Pancreas (tissue), 10 donors: ENCODE measurements around the gene ONECUT2. TPM values are rescaled to one million over a fixed set of nuclear protein-coding genes. Genes with fewer than 3 reads are reported as not detected.

Experiments used
- ATAC-seq, 4 donors: fragments of 200-7000 bp; cut with Tn5 transposase; one replicate each; pipeline versions ENCODE4 v1.8.0 to v1.9.1; 2020; ENCODE audit warnings: mild to moderate bottlenecking in 4 of 4, moderate library complexity in 4 of 4
- DNase-seq, 6 donors: peaks; one replicate each; pipeline ENCODE4 v3.0.0-alpha.2; 2020
- FAIRE-seq: peaks from 2 replicates; lab custom pipeline; 2012; peaks lifted over from hg19 to GRCh38; lab: Jason Lieb, UNC
- H3K27ac ChIP-seq, 4 donors: fragments of 200-600 bp; sonication (generic); 1 replicate in 3 of 4; 2 replicates in 1 of 4; pipeline versions ENCODE4 v1.5.0 to v1.8.0; 2020
- H3K27me3 ChIP-seq, 4 donors: fragments of 200-600 bp; one replicate each; pipeline ENCODE4 v1.8.0; 2021
- H3K36me3 ChIP-seq, 3 donors: fragments of 200-600 bp; sonication (generic) in 1 of 3; one replicate each; pipeline versions ENCODE4 v1.5.0 to v1.8.0; 2020 to 2021
- H3K4me1 ChIP-seq, 3 donors: fragments of 200-600 bp; one replicate each; pipeline ENCODE4 v1.8.0; 2021
- H3K4me3 ChIP-seq, 4 donors: fragments of 200-600 bp; sonication (generic) in 2 of 4; one replicate each; pipeline versions ENCODE4 v1.5.0 to v1.8.0; 2020 to 2021
- H3K9me3 ChIP-seq, 4 donors: fragments of 200-600 bp; one replicate each; pipeline ENCODE4 v1.8.0; 2021
- WGBS, 2 donors: extraction: QIAGEN DNeasy Blood & Tissue Kit; methylation state at CpG; one replicate each; pipeline ENCODE4 v1.1.7; 2013; 5-methylcytosine and 5-hydroxymethylcytosine counted together
- intact Hi-C, 3 donors: fragments of 100-400 bp; cut with DNase I; formaldehyde crosslinking; loops; one replicate each; pipeline versions ENCODE4 v1.11.1 to v1.14.2; 2022
- polyA plus RNA-seq, 2 donors: library from polyadenylated mRNA; stranded (reverse); fragments of 200-250 nt; gene quantifications; one replicate each; pipeline ENCODE4 v1.2.3, GENCODE V29; 2013
- total RNA-seq, 6 donors: library from RNA; stranded (reverse); fragmentation: NEBNext Ultra II Directional in 4 of 6; extraction: Animal tissue kit (Norgen Biotek cat#: 25700) in 4 of 6; gene quantifications; one replicate each; pipeline versions ENCODE4 v1.2.1 to v1.2.4, GENCODE V29; 2021 to 2023
- TF ChIP-seq, protein P1 (sequence below), 4 donors: fragments of 200-600 bp; sonication (generic) in 3 of 4; IDR thresholded peaks; one replicate each; pipeline versions ENCODE4 v1.5.0 to v1.8.0; 2021; ENCODE audit warnings: antibody characterized with exemption in 4 of 4
- donor health status: healthy with polysubstance abuse.
- donor health status: DM: no; HTN: no; CAD: no; lungs with moderate emphysema.
- donor health status: DM: no; HTN: no; CAD: no.
- donor health status: control.
- donor health status: control.
- donor health status: Bipolar disorder and iron deficiency.
- donor health status: DM: yes; HTN: yes; CAD: no.
- donor health status: DM: no; HTN: no; CAD: no.
- donor health status: DM: no; HTN: no; CAD: no.
- donor health status: DM: yes; HTN: yes; CAD: no.

ONECUT2 gene
- total and polyA plus RNA-seq, 8 donors, result 1.4 to 9.7 (median 5.4) TPM

GRCh38 chr18:57428221-57429150 lies 6.7 kb upstream of the ONECUT2 start:
- peaks cover 7 to 62% (median 23%) of the 10 kb centered on the region in 4 donors for H3K27me3 ChIP-seq
- no peaks in the 10 kb centered on the region for H3K9me3 ChIP-seq
- H3K4me3 ChIP-seq, result peak overlapping the region in 1 of 4 donors; percentile 38
- ATAC-seq, result peak in 1 of 4 donors; percentile 26
- TF ChIP-seq, protein P1, sequence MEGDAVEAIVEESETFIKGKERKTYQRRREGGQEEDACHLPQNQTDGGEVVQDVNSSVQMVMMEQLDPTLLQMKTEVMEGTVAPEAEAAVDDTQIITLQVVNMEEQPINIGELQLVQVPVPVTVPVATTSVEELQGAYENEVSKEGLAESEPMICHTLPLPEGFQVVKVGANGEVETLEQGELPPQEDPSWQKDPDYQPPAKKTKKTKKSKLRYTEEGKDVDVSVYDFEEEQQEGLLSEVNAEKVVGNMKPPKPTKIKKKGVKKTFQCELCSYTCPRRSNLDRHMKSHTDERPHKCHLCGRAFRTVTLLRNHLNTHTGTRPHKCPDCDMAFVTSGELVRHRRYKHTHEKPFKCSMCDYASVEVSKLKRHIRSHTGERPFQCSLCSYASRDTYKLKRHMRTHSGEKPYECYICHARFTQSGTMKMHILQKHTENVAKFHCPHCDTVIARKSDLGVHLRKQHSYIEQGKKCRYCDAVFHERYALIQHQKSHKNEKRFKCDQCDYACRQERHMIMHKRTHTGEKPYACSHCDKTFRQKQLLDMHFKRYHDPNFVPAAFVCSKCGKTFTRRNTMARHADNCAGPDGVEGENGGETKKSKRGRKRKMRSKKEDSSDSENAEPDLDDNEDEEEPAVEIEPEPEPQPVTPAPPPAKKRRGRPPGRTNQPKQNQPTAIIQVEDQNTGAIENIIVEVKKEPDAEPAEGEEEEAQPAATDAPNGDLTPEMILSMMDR (IDR thresholded peaks at IDR 0.05), result no peak
- no peak for FAIRE-seq
- peak in 1 of 6 donors; percentile 70 for DNase-seq
- H3K27ac ChIP-seq, result no peak overlapping the region
- intact Hi-C loops, result no loop called here
- H3K4me1 ChIP-seq, result no peaks in the 10 kb centered on the region
- H3K36me3 ChIP-seq, result no peaks in the 10 kb centered on the region
- WGBS, 2 donors, result 12% methylated on average over 73 to 99 of the region's 99 CpGs

DNA sequence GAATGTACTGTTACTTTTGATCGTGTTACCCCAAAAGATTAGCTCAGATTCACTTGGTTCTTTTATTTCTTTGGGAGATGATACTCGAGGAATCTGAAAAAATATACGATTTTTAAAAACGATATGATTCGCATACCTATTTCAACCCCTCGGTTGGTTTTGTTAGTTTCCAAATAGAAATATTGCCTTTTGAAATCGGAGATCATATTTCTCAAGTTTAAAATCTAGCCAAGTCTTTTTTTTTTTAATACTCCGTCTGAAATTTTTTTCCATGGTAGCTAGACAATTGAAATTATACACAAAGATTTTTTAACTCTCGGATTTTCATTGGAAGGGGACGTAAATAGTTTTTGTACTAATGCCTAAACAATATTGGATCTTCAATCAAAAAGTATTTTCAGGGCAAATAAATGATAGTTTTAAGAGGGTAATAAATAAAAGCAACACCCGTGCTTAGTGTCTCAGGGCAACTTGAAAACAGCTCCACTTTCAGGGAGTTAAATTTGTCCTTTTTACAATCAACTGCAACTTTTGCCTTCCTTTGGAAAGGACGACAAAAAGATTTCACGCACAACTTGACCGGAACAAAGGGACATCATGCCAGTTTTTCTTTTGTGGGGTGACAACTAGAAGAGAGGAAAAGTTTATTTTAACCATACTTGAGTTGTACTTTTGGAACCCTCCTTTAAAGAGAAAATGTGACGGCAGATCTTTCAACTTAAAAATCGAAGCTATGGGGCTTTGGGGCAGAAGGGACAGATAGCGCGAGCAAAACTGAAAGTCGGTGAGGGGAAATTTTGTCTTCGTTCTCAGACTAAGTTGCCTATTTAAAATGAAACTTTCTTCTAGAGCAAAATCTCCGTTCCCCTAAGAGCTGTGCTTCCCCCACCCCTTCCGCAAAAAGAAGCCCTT lies 5.8 kb upstream of the ONECUT2 start:
- Histone ChIP-seq H3K4me1 (no peaks in the 10 kb centered on the region), H3K9me3 (no peaks in the 10 kb centered on the region), H3K27me3 (peaks cover 7 to 62% (median 23%) of the 10 kb centered on the region in 4 donors), H3K36me3 (no peaks in the 10 kb centered on the region), H3K4me3 (peak overlapping the region in 1 of 4 donors; percentile 38), H3K27ac (no peak overlapping the region)
- WGBS, 2 donors, result 15% methylated on average over 22 of the region's 22 CpGs
- intact Hi-C loops, result no loop called here
- FAIRE-seq (no peak), ATAC-seq (no peak), DNase-seq (no peak)
- TF ChIP-seq, protein P1 (IDR thresholded peaks at IDR 0.05), result no peak

DNA sequence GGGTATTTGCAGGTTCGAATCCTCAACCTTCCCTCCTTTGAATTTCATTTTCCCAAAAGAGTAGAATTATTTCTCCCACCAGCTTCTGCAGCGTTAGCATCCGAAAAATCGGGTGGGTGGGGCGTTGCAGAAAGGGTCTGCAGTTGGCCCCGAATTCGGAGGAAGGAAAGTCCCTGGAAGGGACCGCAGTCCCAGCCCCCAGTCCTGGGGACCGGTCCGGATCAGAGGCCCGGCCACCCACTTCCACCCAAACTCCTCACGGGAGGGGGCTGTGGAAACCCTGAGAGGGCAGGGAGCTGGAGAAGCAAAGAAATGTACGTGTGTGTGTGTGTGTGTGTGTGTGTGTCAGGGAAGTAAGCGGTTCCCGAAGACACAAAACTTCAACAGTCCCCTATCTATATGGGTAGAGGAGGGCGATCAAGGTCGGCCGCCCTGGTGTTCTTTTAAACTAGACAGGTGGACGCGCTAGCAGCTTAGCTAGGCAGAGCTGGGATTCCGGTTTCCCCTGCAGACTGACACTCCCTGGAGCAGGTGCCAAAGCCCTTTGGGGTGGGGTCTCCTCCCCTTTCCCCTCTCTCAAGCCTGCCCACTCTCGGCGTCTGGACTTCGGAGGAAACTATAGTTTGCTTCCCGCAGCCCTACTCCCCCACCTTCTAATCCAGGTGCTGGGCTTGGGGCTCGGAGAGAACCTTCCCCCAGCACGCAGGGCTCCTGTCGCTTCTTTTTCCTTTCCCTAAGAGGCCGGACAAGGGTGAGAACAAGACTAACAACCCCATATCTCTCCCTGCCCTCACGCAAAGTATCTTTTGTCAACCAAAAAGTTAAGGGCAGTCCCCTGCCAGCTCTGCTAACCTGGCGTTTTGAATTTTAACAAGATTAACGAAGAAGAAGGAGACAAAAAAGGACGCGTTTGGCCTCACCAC lies 4.8 kb upstream of the ONECUT2 start:
- 9% methylated on average over 34 of the region's 34 CpGs for WGBS, 2 donors
- Histone ChIP-seq H3K27me3 (peaks cover 7 to 62% (median 23%) of the 10 kb centered on the region in 4 donors), H3K27ac (no peak overlapping the region), H3K9me3 (no peaks in the 10 kb centered on the region), H3K4me1 (no peaks in the 10 kb centered on the region), H3K4me3 (no peak overlapping the region), H3K36me3 (no peaks in the 10 kb centered on the region)
- no peak for FAIRE-seq
- TF ChIP-seq, protein P1 (IDR thresholded peaks at IDR 0.05), result no peak
- no peak for ATAC-seq
- intact Hi-C loops, result no loop called here
- no peak for DNase-seq

- TF ChIP-seq, protein P1 (IDR thresholded peaks at IDR 0.05), result no peak
- H3K36me3 ChIP-seq, result no peaks in the 10 kb centered on the region
- no peak for ATAC-seq
- no peak overlapping the region for H3K27ac ChIP-seq
- no peak for DNase-seq
- FAIRE-seq, result no peak
- H3K4me3 ChIP-seq, result no peak overlapping the region
- H3K9me3 ChIP-seq, result no peaks in the 10 kb centered on the region
- intact Hi-C loops, result no loop called here
- H3K4me1 ChIP-seq, result no peaks in the 10 kb centered on the region
- 22 to 25% methylated on average over 10 of the region's 10 CpGs for WGBS, 2 donors
- H3K27me3 ChIP-seq, result peaks cover 7 to 62% (median 23%) of the 10 kb centered on the region in 4 donors
These were observed 4.2 kb upstream of the ONECUT2 start for GRCh38 chr18:57431002-57431382.
